ENCODE measurements around the gene EML2.

DNA sequence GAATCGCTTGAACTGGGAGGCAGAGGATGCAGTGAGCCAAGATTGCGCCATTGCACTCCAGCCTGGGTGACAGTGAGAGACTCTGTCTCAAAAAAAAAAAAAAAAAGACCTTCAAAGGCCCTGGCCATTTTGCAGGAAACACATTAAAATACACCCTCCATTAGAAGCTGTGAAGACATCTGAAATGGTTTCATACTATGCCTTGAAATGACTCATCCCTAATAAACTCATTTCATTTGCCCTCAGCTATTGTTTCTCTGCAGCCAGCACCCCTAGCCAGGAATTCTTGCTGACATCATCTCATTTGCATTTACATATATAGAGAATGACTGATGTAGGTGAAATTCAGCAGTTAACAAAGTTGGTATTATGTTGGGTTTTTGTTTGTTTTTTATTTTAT lies 8.7 kb downstream of the EML2 start:
- TF ChIP-seq, protein P1, sequence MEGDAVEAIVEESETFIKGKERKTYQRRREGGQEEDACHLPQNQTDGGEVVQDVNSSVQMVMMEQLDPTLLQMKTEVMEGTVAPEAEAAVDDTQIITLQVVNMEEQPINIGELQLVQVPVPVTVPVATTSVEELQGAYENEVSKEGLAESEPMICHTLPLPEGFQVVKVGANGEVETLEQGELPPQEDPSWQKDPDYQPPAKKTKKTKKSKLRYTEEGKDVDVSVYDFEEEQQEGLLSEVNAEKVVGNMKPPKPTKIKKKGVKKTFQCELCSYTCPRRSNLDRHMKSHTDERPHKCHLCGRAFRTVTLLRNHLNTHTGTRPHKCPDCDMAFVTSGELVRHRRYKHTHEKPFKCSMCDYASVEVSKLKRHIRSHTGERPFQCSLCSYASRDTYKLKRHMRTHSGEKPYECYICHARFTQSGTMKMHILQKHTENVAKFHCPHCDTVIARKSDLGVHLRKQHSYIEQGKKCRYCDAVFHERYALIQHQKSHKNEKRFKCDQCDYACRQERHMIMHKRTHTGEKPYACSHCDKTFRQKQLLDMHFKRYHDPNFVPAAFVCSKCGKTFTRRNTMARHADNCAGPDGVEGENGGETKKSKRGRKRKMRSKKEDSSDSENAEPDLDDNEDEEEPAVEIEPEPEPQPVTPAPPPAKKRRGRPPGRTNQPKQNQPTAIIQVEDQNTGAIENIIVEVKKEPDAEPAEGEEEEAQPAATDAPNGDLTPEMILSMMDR (IDR thresholded peaks at IDR 0.05 in 4 of 5, conservative IDR thresholded peaks at IDR 0.05 in 1 of 5): no peak
- no peak for TF ChIP-seq POLR2A (IDR thresholded peaks at IDR 0.05)
